H4 (cell line): Measurements from ENCODE around the gene P2RY8. TPM values are rescaled to one million over a fixed set of nuclear protein-coding genes. Genes with fewer than 3 reads are reported as not detected.
"Not testable (repeated sequence)": the region's sequence is repeated elsewhere in the genome, so short reads cannot be mapped to it uniquely, and the experiment has no call there.

Experiments used
- DNase-seq: peaks from one replicate; pipeline ENCODE4 v3.0.0-alpha.2; 2015; ENCODE audit warnings: low spot score
- total RNA-seq: library from RNA; depleted of rRNA; stranded (reverse); fragments of >200 nt; shearing (Covaris generic); gene quantifications from 2 replicates; pipeline ENCODE4 v1.2.3, GENCODE V29; 2014

The P2RY8 gene
- total RNA-seq, 1 experiment from 2014 or later: 0.25 TPM

- DNase-seq: no peak
These were observed 49.6 kb downstream of the P2RY8 start for GRCh38 chrX:1487401-1487800.

DNA sequence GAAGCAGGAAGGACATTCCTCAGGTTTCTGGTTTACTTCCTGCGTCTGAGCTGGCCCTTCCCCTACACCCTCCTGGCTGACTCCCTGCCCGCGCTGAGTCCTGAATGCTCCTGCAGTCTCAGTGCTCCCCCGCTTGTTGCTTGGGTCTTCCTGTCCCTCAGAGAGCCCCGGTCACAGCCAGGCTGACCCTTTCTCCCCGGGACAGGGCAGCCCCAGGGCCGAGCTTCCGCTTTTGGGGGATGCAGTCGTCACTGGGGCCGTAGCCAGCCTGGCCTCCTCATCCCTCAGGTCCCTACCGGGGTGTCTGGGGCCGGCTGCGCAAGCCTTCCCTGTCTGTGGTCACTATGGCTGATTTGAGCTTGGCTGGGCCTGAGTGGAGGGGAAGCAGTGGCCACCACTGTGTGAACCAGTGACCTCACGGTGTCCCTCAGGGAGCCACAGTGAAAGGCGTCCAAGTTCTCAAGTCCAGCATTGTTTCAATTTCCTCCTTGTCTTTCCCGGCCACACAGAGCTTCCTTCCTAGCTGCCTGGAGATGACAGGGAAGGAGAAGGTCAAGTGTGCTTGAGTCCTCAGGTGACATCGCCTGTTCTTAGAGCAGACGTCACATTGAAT is 50.1 kb downstream of the P2RY8 start:
- no peak for DNase-seq

DNA sequence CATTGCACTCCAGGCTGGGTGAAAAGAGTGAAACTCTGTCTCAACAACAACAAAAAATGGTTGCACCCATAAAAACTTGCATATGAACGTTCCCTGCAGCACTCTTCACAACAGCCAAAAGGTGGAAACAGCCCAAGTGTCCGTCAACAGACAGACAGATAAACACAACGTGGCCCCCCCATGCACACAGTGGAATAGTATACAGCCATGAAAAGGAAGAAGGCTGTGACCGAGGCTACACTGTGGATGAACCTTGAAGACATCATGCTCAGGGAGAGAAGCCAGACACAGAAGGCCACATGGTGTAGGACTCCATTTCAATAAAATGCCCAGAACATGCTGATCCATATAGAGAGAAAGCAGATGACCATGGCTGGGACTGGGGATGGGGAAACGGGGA is 50.8 kb downstream of the P2RY8 start:
- no peak for DNase-seq

GRCh38 chrX:1485033-1485432 is 52.0 kb downstream of the P2RY8 start:
- DNase-seq: no peak

DNA sequence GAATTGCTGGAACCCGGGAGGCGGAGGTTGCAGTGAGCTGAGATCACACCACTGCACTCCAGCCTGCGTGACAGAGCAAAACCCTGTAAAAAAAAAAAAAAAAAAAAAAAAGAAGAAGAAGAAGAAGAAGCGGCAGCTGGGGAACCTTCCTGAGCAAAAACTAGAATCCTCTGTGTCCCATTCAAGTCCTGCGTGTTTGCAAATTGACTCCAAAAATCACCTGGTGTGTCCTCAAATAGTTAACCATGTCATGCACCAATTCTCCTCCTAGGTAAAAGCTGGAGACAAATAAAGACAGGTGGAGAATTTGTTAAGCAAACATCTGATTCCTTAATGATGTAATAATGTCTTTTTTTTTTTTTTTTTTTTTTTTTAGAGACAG is 52.4 kb downstream of the P2RY8 start:
- no peak for DNase-seq

GRCh38 chrX:1483843-1484637 is 52.9 kb downstream of the P2RY8 start:
- DNase-seq: no peak

DNA sequence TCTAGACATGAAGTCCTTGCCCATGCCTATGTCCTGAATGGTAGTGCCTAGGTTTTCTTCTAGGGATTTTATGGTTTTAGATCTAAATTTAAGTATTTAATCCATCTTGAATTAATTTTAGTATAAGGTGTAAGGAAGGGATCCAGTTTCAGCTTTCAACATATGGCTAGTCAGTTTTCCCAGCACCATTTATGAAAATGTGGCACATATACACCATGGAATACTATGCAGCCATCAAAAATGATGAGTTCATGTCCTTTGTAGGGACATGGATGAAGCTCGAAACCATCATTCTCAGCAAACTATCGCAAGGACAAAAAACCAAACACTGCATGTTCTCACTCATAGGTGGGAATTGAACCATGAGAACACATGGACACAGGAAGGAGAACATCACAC is 54.5 kb downstream of the P2RY8 start:
- DNase-seq: not testable (repeated sequence)

GRCh38 chrX:1481636-1482529 is 55.1 kb downstream of the P2RY8 start:
- peak; percentile 94 for DNase-seq

- no peak for DNase-seq
These were observed 56.8 kb downstream of the P2RY8 start for GRCh38 chrX:1480082-1480785.

DNA sequence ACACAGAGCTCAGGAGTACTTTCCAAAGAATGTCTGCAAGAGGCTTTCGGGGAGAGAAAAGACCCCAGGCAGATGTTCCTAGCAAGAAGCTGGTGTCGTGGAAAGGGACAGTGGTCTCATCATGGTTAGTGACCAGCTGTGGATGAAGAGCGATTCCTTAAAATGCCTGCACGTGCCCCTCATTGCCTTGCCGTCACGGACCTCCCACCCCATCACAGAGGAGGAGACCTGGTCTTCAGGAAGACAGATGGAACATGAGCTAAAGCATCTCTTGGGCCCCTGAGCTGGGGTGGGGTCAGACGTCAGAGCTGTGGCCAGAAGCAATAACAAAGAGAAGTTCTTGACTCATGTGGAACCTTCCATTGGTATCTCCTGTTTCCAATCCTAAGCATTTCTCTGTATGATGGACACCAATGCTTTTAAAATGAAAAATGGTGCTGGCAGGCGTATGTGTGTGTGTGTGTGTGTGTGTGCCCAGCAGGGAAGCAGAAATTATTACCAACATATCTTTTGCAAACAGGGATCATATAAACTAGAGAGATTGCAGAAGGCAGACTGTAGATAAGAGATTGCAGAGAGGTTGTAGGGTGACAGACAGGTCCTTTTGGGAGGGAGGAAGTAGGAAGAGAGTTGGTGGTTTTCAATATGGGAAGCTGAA is 59.1 kb downstream of the P2RY8 start:
- no peak for DNase-seq

DNA sequence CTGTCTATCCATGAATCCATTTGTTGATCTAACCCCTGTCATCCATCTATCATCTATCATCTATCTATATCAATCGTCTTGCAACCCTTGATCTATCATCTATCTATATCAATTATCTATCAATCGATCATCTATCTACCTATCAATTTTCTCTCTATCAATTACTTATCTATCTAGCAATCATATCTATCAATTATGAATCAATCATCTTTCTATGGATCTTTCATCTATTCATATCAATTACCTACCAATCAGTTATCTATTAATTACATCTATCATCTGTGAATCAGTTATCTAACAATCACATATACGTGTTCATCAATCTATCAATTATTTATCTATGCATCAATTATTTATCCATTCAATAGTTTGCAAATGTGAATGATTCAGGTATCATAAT is 59.8 kb downstream of the P2RY8 start:
- DNase-seq: no peak

DNA sequence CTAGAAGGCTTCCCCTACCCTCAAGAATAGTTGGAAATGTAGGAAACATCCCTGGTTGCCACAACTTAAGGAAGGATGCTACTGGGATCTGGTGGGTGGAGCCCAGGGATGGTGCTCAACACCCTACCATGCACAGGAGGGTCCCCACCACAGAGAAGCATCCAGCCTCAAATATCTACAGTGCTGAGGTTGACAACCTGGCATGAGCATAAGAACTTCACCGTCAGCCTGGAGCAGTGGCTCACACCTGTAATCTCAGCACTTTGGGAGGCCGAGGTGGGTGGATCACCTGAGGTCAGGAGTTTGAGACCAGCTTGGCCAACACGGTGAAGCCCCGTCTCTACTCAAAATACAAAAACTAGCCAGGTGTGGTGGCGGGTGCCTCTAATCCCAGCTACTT is 60.3 kb downstream of the P2RY8 start:
- DNase-seq: no peak

DNA sequence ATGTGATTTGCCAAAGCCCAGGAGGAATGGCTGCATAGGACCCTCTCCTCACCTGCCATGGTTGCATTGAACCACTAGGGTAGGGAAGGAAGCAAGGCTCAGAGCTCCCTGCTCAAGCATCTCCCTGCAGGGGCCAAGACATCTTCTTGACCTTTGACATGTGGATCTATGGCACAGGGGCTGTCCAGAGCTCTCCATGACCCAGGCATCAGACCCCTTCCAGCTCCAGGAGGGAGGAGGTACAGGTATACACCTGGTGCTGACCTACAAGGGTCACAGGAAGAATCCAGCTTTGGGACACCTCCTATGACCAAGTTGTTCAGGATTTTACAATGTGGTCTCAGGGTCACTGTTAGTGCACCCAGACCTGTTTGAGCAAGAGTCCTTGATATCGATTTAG is 61.1 kb downstream of the P2RY8 start:
- no peak for DNase-seq

DNA sequence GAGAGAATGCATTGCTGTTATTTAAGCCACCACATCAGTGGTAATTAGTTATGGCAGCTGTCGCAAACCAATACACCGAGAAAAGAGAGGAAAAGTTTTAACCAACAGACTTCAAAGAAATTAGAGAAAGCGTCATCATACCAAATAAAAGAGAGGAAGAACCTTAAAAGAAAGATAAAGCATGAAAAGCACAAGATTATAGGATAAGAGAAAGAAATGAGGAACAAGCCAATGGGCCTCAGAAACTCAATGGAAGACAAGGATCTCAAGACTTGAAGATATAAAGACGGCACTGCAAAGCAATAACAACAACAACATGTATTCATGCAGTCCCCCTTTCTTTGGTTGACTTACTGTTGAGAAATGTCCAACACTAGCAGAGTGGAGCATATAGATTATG is 61.5 kb downstream of the P2RY8 start:
- DNase-seq: no peak

GRCh38 chrX:1474593-1474992 is 62.4 kb downstream of the P2RY8 start:
- DNase-seq: not testable (repeated sequence)

- DNase-seq: no peak
These were observed 64.0 kb downstream of the P2RY8 start for GRCh38 chrX:1472975-1473374.

DNA sequence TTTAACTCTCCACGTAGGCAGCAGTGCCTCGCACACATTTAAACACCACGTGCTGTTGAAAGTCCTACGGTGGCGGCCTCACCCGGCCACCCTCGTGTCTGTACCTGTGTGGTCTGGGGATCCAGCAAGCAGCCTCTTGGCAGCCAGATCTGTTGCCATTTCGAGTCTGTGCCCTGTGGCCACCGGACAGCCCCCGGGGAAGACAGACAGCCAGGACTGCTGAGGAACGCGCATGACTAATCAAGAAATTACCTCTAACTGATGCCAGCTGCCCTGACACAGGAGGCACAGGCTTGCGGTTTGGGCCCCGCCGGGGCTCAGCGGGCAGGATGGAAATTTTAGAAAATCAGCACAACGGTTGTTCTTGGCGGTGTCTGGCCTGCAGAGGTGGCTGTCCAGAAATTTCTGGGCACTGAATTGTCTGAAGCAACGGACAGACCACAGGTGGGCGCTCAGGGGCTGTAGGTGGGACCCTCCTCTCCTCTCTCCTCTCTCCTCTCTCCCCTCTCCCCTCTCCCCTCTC is 68.7 kb downstream of the P2RY8 start:
- peak; percentile 97 for DNase-seq

- DNase-seq: no peak
These were observed 69.9 kb downstream of the P2RY8 start for GRCh38 chrX:1466971-1467561.

GRCh38 chrX:1466232-1466661 is 70.7 kb downstream of the P2RY8 start:
- DNase-seq: no peak
